Neural progenitor cell (in vitro differentiated cells): ENCODE measurements around the gene WWOX.

ENCODE experiments used
- CTCF ChIP-seq: fragments of 200-600 bp; sonication (generic); IDR thresholded peaks from 2 replicates; pipeline ENCODE4 v1.5.1; 2017; ENCODE audit warnings: antibody characterized with exemption, mild to moderate bottlenecking
- EZH2 ChIP-seq: fragments of 200-600 bp; sonication (generic); IDR thresholded peaks from 2 replicates; pipeline ENCODE4 v1.6.1; 2017; ENCODE audit warnings: antibody characterized with exemption, mild to moderate bottlenecking, moderate library complexity

DNA sequence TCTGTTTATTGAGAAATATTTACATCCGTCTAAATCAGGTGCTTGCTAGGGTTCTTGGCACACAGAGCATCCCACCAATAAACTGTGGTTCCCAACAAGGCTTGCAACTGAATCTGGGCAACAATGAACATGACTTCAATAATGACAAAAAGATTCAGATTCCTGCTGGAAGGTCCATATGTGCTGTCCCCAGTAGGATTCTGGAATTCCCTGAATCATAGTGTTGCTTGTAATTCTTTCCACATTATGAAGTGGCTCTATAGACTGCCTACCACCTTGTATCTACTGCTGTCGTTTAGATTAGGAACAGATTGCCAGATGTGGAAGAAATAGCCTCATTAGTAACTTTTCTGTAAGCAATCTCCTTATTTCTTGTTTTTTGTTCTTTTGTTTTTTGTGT, 265.9 kb downstream of the WWOX start:
- TF ChIP-seq CTCF (no peak), EZH2 (no peak)
